ENCODE measurements around the gene P2RX6.

DNA sequence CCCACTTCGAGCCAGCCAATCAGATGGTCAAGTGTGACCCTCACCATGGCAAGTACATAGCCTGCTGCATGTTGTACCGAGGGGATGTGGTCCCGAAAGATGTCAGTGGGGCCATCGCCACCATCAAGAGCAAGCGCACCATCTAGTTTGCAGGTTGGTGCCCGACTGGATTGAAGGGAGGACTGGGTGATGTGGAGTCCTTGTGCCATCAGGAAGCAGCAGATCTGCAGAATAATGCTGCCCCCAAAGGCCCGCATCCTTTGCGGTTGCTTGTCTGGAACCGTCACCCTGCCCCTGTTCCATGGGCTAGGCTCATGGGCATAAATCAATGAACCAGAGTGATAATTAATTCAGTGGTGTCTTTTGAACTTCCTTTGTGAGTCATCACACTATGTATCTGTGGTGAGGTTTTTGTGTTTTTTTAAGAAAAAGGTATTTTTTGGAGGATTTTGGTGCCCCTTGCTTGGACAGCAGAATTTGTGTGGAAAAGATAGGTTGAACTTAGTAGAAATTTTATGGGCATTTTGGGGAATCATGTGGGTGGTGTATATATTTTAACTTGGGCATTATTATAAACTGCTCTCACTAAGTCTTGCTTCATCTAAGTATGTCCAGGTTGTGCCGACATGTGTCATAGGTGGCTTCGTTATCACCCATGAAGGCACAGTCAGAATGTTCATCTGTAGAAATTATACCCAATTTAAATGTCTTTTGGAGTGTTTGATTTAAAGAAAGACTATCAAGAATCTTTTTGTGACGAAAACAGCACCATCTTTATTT is 53.1 kb downstream of the P2RX6 start:
- TF ChIP-seq, protein P1, sequence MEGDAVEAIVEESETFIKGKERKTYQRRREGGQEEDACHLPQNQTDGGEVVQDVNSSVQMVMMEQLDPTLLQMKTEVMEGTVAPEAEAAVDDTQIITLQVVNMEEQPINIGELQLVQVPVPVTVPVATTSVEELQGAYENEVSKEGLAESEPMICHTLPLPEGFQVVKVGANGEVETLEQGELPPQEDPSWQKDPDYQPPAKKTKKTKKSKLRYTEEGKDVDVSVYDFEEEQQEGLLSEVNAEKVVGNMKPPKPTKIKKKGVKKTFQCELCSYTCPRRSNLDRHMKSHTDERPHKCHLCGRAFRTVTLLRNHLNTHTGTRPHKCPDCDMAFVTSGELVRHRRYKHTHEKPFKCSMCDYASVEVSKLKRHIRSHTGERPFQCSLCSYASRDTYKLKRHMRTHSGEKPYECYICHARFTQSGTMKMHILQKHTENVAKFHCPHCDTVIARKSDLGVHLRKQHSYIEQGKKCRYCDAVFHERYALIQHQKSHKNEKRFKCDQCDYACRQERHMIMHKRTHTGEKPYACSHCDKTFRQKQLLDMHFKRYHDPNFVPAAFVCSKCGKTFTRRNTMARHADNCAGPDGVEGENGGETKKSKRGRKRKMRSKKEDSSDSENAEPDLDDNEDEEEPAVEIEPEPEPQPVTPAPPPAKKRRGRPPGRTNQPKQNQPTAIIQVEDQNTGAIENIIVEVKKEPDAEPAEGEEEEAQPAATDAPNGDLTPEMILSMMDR (IDR thresholded peaks at IDR 0.05), result no peak
- TF ChIP-seq EP300 (IDR thresholded peaks at IDR 0.05) (no peak), POLR2A (IDR thresholded peaks at IDR 0.05) (no peak)
